KOPT-K1 (cell line): Measurements from ENCODE around the gene SLC9B1.
"Not testable (repeated sequence)": the region's sequence is repeated elsewhere in the genome, so short reads cannot be mapped to it uniquely, and the experiment has no call there.

Experiments
- H3K27ac ChIP-seq: fragments of 200-600 bp; sonication (generic); 2 replicates; pipeline ENCODE4 v1.5.1; 2016; ENCODE audit warnings: antibody characterized with exemption, mild to moderate bottlenecking, low read depth, low read length; ENCODE audit not compliant: poor library complexity, severe bottlenecking
- H3K36me3 ChIP-seq: fragments of 200-600 bp; sonication (generic); 2 replicates; pipeline ENCODE4 v1.5.1; 2017; ENCODE audit warnings: antibody characterized with exemption, mild to moderate bottlenecking, low read length, moderate library complexity; ENCODE audit not compliant: insufficient read depth
- H3K9me3 ChIP-seq: fragments of 200-600 bp; sonication (generic); 2 replicates; pipeline ENCODE4 v1.5.1; 2017; ENCODE audit warnings: antibody characterized with exemption, low read length, mild to moderate bottlenecking; ENCODE audit not compliant: insufficient read depth, poor library complexity, severe bottlenecking

The SLC9B1 gene

DNA sequence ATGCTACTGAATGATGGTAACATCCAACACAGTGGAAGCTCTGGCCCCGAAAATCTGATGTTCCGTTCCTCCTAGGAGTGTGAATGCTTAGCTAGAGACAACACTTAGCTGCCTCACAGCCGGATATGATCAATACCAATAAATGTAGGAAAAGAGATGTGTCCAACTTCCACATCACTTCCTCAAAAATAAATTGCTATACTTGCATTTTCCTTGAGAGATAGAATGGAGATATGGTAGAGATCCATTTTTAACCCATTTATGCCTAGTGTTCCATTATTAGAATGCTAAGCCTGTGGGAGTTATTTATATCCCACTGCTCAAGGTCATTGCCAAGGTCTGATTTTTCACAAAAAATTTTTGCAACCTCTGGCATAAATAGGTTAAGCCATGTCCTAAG is 5.5 kb upstream of the SLC9B1 start:
- Histone ChIP-seq H3K27ac (no peak overlapping the region), H3K36me3 (peaks cover 23% of the 10 kb centered on the region), H3K9me3 (no peaks in the 10 kb centered on the region)

DNA sequence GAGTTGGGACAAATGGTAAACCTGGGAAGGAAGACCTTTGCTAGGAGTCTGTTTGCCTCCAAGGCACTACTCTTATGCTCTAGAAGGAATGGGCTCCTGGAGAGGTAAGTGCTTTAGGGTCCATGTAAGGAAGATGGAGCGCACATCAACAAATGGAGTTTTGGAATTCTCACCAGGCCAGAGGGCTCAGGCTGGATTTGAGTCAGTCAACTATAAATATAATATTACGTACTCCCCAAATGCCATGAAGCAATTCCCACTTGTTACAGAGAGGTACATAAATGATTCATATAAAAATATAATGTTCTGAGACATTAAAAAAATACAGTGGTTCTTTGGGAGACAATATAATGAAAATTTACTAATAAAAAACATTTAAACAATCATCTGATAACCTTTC is 1.6 kb upstream of the SLC9B1 start:
- Histone ChIP-seq H3K9me3 (no peaks in the 10 kb centered on the region), H3K36me3 (peaks cover 7% of the 10 kb centered on the region; the same call in 1 of the 2 replicates), H3K27ac (no peak overlapping the region)

DNA sequence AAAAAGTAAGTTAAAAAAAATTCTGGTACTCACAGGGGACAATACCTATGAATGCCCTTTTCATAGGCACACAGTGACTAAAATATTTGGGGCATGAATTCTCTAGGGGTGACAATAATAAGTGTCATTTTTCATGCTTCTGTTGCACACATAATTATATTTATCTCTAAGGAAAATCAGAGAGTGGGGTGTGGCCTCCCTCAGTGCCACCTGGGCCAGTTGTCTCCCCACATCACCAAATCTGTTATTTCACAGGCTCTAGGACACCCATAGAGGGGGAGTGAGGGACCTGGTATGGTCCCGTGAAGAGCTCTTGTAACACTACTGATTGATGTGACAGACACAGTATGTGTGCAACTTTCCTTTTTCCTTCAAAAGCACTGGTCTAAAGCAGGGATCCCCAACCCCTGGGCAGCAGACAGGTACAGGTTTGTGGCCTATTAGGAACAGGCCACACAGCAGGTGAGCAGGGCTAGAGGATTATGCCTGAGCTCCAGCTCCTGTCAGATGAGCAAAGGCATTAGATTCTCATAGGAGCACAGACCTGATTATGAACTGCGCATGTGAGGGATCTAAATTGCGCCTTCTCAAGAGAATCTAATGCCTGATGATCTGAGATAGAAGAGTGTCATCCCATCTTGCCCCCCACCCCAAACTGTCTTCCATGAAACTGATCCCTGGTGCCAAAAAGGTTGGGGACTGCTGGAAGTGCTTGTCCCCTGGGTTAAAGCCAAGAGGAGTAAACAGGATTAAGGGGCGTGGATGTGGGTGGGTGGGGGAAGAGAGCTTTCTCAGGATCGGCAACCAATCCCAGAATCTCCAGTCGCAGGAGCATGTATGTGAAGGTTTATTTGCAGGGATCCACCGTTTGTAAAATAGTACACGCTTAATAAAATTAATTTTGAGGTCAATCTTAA is 856 bp downstream of the SLC9B1 start:
- Histone ChIP-seq H3K36me3 (peaks cover 4% of the 10 kb centered on the region; the same call in 1 of the 2 replicates), H3K27ac (peak overlapping the region; percentile 77), H3K9me3 (no peaks in the 10 kb centered on the region)

DNA sequence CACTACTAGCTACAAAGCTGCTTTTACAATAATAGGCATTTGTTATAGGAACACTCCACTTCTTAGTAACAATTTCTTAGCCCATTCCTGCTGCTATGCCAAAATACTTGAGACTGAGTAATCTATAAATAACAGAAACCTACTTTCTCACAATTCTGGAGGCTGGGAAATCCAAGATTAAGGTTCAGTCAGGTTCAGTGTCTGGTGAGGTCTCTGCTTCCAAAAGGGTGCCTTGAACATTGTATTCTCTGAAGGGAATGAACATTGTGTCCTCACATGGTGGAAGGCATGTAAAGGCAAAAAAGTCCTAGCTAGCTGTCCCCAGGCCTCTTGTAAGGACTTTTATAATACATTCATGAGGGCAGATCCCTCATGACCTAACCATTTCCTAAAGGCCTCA is 7.0 kb downstream of the SLC9B1 start:
- no peaks in the 10 kb centered on the region for H3K36me3 ChIP-seq
- no peaks in the 10 kb centered on the region for H3K9me3 ChIP-seq

DNA sequence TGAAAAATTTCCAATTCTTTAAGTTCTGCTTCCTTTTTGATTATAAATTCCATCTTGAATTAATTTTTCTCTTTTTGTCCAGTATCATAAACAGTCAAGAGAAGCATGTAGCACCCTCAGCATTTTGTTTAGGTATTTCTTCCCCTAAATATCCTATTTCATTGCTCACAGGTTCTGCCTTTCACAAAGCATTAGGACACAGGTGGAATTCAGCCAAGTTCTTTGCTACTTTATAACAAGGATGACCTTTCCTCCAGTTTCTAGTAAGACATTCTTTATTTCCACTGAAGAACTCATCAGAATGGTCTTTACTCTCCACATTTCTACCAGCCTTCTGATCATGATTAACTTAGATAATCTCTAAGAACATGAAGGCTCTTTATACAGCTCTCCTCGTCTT is 7.4 kb downstream of the SLC9B1 start:
- H3K36me3 ChIP-seq = no peaks in the 10 kb centered on the region
- H3K9me3 ChIP-seq = no peaks in the 10 kb centered on the region
- H3K27ac ChIP-seq = no peak overlapping the region

More for the DNA sequence above, 7.0 kb downstream of the SLC9B1 start:
- H3K27ac ChIP-seq = no peak overlapping the region

DNA sequence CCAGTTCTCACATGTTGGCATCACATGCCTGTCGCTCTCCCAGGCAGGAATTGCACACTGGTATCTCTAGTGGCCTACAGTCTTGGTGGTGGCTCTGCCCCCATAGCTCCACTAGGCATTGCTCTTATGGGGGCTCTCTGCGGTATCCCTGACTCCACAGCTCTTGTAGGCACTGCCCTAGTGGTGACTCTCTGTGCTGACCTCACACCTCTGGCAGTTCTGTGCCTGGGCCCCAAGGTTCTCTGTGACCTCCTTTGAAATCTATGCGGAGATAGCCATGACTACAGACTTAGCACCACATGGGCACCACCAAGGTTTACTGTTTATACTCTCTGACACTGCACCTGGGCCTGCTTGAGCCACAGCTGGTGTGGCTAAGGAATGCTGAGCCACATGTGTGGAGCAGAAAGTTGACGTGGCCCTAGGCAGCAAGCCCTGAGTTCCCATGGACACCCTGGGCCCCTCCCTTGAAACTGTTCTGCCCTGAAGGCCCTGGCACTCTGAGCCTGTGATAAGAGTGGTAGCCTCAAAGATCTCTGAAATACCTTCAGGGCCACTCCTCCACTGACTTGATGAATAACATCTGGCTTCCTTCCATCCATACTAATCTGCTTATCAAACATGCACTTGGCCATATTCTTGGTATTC is 8.0 kb downstream of the SLC9B1 start:
- Histone ChIP-seq H3K9me3 (no peaks in the 10 kb centered on the region), H3K27ac (no peak overlapping the region), H3K36me3 (no peaks in the 10 kb centered on the region)

DNA sequence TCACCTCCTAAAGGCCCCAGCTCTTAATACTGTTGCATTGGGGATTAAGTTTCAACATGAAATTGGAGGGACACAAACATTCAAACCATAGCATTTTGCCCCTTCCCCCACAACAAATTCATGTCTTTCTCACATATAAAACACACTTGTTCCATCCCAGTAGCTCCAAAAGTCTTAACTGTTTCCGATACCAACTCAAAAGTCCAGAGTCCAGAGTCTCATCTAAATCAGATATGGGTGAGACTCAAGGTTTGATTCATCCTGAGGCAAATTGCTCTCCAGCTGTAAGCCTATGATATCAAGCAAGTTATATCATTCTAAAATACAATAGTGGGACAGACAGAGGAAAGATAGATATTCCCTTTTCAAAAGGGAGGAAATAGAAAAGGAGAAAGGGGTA is 8.7 kb downstream of the SLC9B1 start:
- H3K36me3 ChIP-seq = no peaks in the 10 kb centered on the region
- no peaks in the 10 kb centered on the region for H3K9me3 ChIP-seq
- H3K27ac ChIP-seq = no peak overlapping the region

DNA sequence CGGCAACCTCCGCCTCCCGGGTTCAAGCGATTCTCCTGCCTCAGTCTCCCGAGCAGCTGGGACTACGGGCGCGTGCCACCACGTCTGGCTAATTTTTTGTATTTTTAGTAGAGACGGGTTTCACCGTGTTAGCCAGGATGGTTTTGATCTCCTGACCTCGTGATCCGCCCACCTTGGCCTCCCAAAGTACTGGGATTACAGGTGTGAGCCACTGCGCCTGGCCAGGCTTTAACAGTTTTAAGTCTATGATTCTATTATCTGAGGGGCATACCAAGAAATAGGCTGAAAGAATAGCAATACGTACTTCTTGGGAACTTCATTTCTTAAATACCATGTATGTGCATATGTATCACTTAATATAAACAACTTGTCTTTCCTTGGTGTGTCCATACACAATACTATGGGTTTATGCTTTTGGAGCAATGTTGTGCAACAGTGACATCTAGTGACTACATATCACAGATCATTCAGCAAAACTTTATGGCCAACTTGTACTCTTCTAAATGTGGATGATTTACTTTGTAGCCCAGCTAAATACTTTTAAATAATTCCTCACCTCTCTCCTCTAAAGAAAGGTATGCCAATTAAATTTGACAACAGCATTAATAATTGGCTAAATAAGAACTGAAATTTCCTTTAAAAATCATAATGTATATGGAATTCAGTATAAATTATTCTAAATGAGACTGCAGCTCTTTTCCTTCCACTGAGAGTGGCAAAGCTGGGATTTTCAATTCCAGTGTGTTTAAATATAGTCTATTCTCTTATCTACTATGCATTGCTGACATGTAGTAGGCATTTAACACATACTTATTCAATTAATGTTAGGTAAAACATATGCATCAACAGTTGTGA is 10.4 kb downstream of the SLC9B1 start:
- H3K9me3 ChIP-seq = no peaks in the 10 kb centered on the region
- H3K36me3 ChIP-seq = no peaks in the 10 kb centered on the region

DNA sequence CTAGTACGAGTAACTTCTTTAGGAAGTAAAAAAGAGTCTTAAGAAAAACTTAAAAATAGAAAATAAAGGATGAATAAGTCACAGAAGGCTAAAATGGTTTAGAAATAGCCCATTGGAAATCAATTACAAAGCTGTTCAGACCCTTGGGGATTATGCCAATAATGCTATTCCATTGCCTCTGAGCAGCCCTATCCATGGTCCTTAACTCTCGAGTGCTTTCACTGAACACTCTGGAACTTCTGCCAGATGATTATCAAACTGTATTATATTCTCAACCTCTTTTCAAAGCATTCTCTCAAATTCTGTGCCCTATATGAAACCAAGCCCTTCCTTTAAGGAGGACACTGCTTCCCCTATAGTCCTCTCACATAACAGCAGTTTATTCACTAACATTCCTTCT is 17.0 kb downstream of the SLC9B1 start:
- Histone ChIP-seq H3K36me3 (no peaks in the 10 kb centered on the region), H3K9me3 (peaks cover 20% of the 10 kb centered on the region), H3K27ac (no peak overlapping the region)

More for the DNA sequence above, 10.4 kb downstream of the SLC9B1 start:
- no peak overlapping the region for H3K27ac ChIP-seq

DNA sequence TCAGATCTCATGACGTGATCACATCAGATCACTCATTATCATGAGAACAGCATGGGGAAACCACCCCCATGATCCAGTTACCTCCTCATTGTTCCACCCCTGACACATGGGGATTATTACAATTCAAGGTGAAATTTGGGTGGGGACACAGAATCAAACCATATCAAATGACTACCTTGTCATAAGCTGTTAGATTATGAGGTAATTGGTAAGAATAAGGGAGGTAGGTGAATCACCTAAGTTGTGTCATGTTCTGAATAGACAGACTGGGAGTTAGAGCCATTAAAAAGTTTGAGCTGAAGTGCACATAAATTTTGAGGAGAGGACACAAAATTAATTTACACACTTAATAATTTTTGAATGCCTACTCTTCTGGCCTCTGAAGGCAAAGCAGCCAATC is 24.7 kb downstream of the SLC9B1 start:
- H3K36me3 ChIP-seq = no peaks in the 10 kb centered on the region
- H3K9me3 ChIP-seq = peaks cover 21% of the 10 kb centered on the region
- no peak overlapping the region for H3K27ac ChIP-seq

DNA sequence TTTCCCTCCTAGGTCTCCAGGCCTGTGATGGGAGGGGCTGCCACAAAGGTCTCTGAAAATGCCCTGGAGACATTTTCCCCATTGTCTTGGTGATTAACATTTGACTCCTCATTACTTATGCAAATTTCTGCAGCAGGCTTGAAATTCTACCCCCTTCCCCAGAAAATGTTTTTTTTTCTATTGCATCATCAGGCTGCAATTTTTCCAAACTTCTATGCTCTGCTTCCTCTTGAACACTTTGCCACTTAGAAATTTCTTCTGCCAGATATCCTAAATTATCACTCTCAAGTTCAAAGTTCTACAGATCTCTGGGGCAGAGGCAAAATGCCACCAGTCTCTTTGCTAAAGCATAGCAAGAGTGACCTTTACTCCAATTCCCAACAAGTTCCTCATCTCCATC is 25.5 kb downstream of the SLC9B1 start:
- not testable (repeated sequence) for H3K27ac ChIP-seq, H3K36me3 ChIP-seq
- peaks cover 21% of the 10 kb centered on the region for H3K9me3 ChIP-seq

DNA sequence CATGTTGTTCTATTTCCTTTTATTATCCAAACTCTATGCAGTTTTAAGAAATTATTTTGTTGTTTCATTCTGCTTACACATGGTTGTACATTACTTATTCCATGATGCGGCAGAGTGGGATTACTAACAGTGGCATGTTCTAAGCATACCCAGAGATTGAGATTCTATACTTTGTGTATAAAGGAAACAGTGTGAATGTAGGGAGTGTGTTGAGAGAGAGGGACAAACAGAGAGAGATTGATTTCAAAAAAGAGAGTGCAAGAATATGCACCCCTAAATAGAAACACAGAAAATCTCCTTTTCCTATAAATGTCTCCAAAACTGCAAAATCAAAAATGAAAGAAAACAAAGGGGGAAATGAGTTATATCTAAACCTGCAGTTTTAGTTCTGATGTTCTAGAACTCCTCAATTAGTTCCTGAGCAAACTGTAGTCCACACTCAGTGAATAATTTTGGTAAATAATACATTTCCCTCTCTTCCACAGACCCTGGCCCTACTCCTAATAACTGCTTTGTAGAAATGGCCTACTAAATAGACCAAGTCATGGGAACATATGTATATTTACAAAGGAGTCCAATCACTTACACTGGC is 31.0 kb downstream of the SLC9B1 start:
- H3K27ac ChIP-seq = no peak overlapping the region
- H3K9me3 ChIP-seq = peaks cover 10% of the 10 kb centered on the region
- H3K36me3 ChIP-seq = no peaks in the 10 kb centered on the region

DNA sequence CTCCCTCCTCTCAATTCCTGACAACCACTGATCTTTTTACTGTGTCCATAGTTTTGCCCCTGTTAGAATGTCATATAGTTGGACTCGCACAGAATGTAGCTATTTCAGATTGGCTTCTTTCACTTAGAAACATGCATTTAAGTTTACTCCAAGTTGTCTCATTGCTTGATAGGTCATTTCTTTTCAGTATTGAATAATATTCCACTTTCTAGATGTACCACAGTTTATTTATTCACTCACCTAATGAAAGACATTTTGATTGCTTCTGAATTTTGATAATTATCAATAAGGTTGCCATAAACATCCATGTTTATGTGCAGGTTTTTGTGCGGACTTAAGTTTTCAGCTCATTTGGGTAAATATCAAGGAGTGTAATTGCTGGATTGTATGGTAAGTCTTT is 38.5 kb downstream of the SLC9B1 start:
- H3K27ac ChIP-seq = no peak overlapping the region

DNA sequence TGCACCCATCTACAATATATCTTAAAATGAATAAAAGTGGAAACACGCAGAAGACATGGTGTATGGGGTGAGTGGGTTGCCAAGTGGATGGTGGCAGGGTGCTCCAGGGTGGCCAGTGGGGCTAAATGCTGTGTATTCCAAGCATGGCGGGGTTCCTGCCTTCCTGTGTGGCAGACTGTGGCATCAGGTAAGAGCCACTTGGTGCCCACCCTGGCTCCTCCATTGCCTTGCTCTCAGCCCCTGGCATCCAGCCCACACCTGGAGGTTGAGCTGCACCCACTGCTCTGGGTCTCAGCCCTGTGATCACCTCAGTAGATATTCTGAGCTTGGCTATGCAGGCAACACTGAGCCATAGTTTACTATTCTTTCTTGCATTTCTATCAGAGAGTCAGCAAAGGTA is 57.7 kb downstream of the SLC9B1 start:
- not testable (repeated sequence) for H3K27ac ChIP-seq, H3K9me3 ChIP-seq, H3K36me3 ChIP-seq

More for the DNA sequence above, 38.5 kb downstream of the SLC9B1 start:
- no peaks in the 10 kb centered on the region for H3K9me3 ChIP-seq
- H3K36me3 ChIP-seq = no peaks in the 10 kb centered on the region

DNA sequence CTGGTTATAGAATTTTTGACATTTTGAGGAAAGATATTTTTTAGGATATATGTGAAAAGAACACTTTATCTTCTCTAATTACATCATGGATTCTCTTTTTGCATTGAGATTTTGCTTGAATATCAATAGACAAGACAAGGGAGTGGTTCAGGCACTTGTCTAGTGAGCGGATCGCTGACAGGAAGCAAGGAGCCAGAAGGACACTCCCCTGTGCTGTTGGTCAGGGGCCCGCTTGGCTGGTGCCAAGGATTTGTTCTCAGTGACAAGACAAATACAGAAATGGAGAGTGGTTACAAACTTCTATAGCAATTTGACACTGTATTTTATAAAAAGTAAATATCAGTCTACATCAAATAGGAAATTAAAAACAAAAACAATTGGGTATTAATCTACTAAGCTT is 60.0 kb downstream of the SLC9B1 start:
- Histone ChIP-seq H3K36me3 (no peaks in the 10 kb centered on the region), H3K9me3 (no peaks in the 10 kb centered on the region), H3K27ac (no peak overlapping the region)
